Measurements from ENCODE around the gene PIP4K2C. TPM values are rescaled to one million over a fixed set of nuclear protein-coding genes. Genes with fewer than 3 reads are reported as not detected.

PIP4K2C gene
- total and polyA plus RNA-seq, 10 of the 15 experiments (the other 5 are each of a cell fraction or from before 2014, with no cell fraction given): 4.8 to 25.1 (median 14.9) TPM

DNA sequence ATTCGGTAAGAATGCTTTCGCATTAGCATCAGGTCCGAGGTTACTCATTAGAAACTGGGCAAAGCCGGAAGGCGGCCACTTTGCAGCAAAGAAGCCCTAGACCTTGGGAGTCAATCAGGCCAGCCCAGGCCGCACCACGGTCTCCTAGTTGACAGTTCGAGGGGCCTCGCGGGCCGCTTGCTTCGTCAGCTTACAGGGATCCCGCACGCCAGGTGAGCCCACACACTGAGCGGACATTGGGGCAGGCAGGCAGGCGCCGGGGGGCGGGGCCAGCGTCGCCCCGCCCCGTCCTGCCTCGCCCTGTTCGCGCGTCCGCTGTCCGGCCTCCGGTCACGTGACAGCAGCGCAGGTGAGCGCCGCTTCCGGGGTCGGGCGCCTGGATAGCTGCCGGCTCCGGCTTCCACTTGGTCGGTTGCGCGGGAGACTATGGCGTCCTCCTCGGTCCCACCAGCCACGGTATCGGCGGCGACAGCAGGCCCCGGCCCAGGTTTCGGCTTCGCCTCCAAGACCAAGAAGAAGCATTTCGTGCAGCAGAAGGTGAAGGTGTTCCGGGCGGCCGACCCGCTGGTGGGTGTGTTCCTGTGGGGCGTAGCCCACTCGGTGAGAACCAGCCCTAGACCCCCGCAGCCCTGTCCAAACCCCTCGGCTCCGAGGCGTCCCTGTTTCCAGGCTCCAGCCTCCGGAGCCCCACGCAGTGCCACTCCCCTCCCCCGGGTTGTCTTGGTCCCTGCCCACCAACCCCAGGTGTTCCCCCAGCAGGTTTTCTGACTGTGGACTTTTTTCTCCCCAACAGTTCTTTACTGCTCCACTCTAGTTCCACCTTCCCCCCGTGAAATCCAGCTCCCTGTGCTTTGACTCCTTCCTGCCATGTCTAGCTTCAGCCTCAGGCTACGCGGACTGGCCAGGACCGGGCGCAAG lies at the start of gene PIP4K2C (continued):
- TF ChIP-seq, protein P1, sequence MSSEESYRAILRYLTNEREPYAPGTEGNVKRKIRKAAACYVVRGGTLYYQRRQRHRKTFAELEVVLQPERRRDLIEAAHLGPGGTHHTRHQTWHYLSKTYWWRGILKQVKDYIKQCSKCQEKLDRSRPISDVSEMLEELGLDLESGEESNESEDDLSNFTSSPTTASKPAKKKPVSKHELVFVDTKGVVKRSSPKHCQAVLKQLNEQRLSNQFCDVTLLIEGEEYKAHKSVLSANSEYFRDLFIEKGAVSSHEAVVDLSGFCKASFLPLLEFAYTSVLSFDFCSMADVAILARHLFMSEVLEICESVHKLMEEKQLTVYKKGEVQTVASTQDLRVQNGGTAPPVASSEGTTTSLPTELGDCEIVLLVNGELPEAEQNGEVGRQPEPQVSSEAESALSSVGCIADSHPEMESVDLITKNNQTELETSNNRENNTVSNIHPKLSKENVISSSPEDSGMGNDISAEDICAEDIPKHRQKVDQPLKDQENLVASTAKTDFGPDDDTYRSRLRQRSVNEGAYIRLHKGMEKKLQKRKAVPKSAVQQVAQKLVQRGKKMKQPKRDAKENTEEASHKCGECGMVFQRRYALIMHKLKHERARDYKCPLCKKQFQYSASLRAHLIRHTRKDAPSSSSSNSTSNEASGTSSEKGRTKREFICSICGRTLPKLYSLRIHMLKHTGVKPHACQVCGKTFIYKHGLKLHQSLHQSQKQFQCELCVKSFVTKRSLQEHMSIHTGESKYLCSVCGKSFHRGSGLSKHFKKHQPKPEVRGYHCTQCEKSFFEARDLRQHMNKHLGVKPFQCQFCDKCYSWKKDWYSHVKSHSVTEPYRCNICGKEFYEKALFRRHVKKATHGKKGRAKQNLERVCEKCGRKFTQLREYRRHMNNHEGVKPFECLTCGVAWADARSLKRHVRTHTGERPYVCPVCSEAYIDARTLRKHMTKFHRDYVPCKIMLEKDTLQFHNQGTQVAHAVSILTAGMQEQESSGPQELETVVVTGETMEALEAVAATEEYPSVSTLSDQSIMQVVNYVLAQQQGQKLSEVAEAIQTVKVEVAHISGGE (CRISPR knock-in tag; IDR thresholded peaks at IDR 0.05): peak; percentile 70
- TF ChIP-seq, protein P2, sequence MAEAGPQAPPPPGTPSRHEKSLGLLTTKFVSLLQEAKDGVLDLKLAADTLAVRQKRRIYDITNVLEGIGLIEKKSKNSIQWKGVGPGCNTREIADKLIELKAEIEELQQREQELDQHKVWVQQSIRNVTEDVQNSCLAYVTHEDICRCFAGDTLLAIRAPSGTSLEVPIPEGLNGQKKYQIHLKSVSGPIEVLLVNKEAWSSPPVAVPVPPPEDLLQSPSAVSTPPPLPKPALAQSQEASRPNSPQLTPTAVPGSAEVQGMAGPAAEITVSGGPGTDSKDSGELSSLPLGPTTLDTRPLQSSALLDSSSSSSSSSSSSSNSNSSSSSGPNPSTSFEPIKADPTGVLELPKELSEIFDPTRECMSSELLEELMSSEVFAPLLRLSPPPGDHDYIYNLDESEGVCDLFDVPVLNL (IDR thresholded peaks at IDR 0.05; ENCODE audit: low read depth, low read length): no peak
- TF ChIP-seq, protein P3, sequence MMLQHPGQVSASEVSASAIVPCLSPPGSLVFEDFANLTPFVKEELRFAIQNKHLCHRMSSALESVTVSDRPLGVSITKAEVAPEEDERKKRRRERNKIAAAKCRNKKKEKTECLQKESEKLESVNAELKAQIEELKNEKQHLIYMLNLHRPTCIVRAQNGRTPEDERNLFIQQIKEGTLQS (IDR thresholded peaks at IDR 0.05; ENCODE audit: borderline replicate concordance, extremely low read depth, low read depth, low read length): peak; percentile 74; the same call in 1 of the 2 replicates

DNA sequence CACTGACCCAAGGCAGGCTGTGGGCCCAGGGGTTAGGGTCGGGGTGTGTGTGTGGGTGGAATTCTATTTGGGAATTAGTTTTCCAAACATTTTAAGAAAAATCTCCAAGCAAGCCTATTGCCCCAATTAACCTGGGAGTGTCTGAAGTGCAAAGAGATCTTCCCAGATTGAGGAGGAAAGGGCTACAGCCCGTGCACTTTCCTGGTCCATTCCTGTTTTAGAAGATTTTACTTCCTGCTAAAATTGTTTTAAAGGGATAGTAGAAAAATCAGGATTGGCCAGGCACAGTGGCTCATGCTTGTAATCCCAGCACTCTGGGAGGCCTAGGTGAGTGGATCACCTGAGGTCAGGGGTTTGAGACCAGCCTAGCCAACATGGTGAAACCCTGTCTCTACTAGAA lies 49.3 kb upstream of the PIP4K2C start:
- CTCF ChIA-PET: no interaction called here
- in situ Hi-C loops (cut with MboI): no loop called here
- POLR2A ChIA-PET: no interaction called here

More for the DNA sequence above, 49.3 kb upstream of the PIP4K2C start:
- no peak for DNase-seq (ENCODE audit: low read depth, low spot score)
- H3K9ac ChIP-seq (ENCODE audit: control insufficient read depth, insufficient read depth, low read length): no peak overlapping the region
- ATAC-seq: no peak
- H3K36me3 ChIP-seq (ENCODE audit: control insufficient read depth in 2 of 2, insufficient read depth in 2 of 2, low read length in 1 of 2): no peaks in the 10 kb centered on the region
- FAIRE-seq: no peak
- H3K9me3 ChIP-seq (replicated peaks; ENCODE audit: control insufficient read depth, insufficient read depth, low read length): no peaks in the 10 kb centered on the region
- RAD21 ChIA-PET (ENCODE audit: unreplicated experiment): no interaction called here
- no peak overlapping the region for H2AFZ ChIP-seq (ENCODE audit: control insufficient read depth, low read depth, low read length)
- SMC1A ChIA-PET (ENCODE audit: uncharacterized antibody, unreplicated experiment): no interaction called here
- no peak overlapping the region for H3K4me3 ChIP-seq
- peaks cover 16% of the 10 kb centered on the region for H3K79me2 ChIP-seq (ENCODE audit: control insufficient read depth, insufficient read depth, low read length)
- no peak for TF ChIP-seq GATAD2B (conservative IDR thresholded peaks at IDR 0.05; ENCODE audit: low read depth)
- TF ChIP-seq CHD2 (IDR thresholded peaks at IDR 0.05; ENCODE audit: borderline replicate concordance, low read depth, low read length): no peak
- no peak for TF ChIP-seq YBX1 (IDR thresholded peaks at IDR 0.05)
- TF ChIP-seq PAX8 (IDR thresholded peaks at IDR 0.05): no peak
- TF ChIP-seq BMI1 (IDR thresholded peaks at IDR 0.05; ENCODE audit: borderline replicate concordance): no peak
- TF ChIP-seq MXI1 (IDR thresholded peaks at IDR 0.05; ENCODE audit: low read depth, low read length): no peak
- TF ChIP-seq RFX5 (IDR thresholded peaks at IDR 0.05; ENCODE audit: low read depth, low read length): no peak
- TF ChIP-seq YY1 (IDR thresholded peaks at IDR 0.05; ENCODE audit: low read depth, low read length): no peak
- no peak for TF ChIP-seq RAD21 (IDR thresholded peaks at IDR 0.05; ENCODE audit: insufficient read depth, low read depth, low read length)
- TF ChIP-seq, protein P4, sequence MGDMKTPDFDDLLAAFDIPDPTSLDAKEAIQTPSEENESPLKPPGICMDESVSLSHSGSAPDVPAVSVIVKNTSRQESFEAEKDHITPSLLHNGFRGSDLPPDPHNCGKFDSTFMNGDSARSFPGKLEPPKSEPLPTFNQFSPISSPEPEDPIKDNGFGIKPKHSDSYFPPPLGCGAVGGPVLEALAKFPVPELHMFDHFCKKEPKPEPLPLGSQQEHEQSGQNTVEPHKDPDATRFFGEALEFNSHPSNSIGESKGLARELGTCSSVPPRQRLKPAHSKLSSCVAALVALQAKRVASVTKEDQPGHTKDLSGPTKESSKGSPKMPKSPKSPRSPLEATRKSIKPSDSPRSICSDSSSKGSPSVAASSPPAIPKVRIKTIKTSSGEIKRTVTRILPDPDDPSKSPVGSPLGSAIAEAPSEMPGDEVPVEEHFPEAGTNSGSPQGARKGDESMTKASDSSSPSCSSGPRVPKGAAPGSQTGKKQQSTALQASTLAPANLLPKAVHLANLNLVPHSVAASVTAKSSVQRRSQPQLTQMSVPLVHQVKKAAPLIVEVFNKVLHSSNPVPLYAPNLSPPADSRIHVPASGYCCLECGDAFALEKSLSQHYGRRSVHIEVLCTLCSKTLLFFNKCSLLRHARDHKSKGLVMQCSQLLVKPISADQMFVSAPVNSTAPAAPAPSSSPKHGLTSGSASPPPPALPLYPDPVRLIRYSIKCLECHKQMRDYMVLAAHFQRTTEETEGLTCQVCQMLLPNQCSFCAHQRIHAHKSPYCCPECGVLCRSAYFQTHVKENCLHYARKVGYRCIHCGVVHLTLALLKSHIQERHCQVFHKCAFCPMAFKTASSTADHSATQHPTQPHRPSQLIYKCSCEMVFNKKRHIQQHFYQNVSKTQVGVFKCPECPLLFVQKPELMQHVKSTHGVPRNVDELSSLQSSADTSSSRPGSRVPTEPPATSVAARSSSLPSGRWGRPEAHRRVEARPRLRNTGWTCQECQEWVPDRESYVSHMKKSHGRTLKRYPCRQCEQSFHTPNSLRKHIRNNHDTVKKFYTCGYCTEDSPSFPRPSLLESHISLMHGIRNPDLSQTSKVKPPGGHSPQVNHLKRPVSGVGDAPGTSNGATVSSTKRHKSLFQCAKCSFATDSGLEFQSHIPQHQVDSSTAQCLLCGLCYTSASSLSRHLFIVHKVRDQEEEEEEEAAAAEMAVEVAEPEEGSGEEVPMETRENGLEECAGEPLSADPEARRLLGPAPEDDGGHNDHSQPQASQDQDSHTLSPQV (IDR thresholded peaks at IDR 0.05): no peak
- H3K4me2 ChIP-seq (ENCODE audit: control insufficient read depth, insufficient read depth): no peak overlapping the region
- H3K4me1 ChIP-seq (ENCODE audit: control insufficient read depth, insufficient read depth, low read length): peaks cover 6% of the 10 kb centered on the region; the same call in 1 of the 2 replicates
- no peak overlapping the region for H3K27ac ChIP-seq (ENCODE audit: control insufficient read depth, insufficient read depth)
- WGBS (ENCODE audit: insufficient coverage, insufficient replicate concordance, low lambda C conversion rate, missing lambda C conversion rate): 71% methylated on average over 2 of the region's 2 CpGs
- H4K20me1 ChIP-seq (ENCODE audit: control insufficient read depth, insufficient read depth): no peaks in the 10 kb centered on the region
- no TSS peak for BruUV-seq (replicated peaks)
- intact Hi-C loops (cut with micrococcal nuclease; ENCODE audit: unreplicated experiment): no loop called here
- H3K27me3 ChIP-seq (replicated peaks in 1 of 2; ENCODE audit: control insufficient read depth in 2 of 2, insufficient read depth in 2 of 2, low read length in 1 of 2): no peaks in the 10 kb centered on the region
